COR-L47 (cell line): ENCODE results near the gene TMEM258.

Source experiments
- DNase-seq: peaks from one replicate; lab custom pipeline; 2025; lab: John Stamatoyannopoulos, UW

TMEM258 gene

DNA sequence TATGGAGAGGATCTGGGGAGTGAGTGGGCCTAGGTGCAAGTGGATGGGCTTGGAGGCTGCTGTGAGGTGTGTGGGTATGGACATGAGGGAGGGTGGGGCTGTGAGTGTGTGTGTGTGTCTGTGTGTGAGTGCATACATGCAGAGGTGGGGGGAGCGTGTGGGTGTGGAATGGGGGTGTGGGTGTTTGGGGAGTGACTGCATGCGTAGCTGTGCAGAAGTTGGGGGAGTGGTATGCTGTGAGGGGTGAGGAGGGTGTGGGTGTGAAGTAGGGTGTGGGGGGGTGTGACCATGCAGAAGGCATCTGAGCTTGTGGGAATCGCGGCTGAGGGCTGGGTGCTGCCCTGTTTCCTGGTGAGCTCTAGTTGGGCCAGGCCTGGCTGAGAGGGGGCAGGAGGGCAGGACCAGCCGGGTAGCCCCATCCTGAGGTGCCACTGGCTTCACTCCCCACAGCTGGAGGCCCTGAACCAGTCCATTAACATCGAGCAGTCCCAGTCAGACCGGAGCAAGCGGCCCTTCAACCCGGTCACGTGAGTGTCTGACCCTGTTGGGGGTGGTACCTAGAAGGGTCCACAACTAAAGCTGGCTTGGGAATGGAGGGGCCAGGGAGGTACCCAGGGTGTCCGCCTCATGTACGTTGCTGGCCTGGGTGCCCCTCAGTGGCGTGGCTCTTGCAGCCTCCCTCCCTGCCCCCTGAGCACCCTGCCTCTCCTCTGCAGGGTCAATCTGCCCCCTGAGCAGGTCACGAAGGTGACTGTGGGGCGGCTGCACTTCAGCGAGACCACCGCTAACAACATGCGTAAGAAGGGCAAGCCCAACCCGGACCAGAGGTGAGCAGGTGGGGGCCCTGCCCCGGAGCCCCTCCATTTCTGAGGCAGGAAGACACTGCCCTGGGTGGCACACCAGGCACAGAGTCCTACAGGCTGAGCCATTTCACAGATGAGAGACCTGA, 16.5 kb downstream of the TMEM258 start:
- no peak for DNase-seq

- DNase-seq = no peak
These were observed 17.3 kb downstream of the TMEM258 start for GRCh38 chr11:61775106-61775505.

DNA sequence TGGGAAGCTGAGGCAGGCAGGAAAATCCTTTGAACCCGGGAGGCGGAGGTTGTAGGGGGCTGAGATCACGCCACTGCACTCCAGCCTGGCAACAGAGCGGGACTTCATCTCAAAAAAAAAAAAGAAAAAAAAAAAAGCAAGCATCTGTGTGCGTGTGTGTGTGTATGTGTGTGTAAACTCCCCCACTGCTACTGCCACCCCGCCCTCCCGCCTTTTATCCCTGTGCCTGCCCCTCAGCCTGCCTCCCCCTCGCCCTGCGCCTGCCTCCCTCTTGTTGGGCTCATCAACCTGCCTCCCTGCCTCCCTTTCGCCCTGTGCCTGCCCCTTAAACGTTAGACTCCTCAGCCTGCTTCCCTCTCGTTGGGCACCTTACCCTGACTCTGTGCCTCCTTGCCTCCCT, 18.0 kb downstream of the TMEM258 start:
- DNase-seq = no peak

DNA sequence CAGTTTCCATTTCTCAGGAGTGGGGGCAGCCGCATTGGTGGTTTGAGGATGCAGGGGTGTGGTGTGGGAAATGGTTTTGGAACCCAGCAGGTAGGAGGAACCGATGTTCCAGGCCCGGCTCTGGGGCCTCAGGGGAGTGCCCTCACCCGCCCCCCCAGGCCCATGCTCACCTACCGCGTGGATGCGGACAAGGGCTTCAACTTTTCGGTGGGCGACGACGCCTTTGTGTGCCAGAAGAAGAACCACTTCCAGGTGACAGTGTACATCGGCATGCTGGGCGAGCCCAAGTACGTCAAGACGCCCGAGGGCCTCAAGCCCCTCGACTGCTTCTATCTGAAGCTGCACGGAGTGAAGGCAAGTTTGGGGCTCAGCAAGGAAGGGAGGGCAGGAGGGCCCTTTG, 18.6 kb downstream of the TMEM258 start:
- DNase-seq = no peak

DNA sequence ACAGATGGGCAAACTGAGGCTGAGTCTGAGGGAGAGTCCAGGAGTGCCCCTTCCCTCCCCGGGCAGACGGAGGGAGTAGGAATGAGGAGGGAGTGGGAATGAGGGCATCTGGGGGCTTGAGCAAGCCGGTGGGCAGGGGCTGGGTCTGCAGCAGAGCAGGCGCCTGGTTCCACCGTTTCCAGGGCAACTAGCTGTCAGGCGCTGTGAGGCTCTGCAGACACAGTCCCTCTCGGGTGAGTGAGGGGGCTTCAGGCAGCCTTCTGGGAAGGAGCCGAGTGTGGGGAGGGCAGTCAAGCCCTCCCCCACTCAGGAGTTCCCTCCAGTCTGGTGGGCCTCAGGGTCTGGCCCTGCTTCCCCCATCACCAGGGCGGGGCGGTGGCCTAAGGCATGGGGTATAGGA, 19.0 kb downstream of the TMEM258 start:
- no peak for DNase-seq

DNA sequence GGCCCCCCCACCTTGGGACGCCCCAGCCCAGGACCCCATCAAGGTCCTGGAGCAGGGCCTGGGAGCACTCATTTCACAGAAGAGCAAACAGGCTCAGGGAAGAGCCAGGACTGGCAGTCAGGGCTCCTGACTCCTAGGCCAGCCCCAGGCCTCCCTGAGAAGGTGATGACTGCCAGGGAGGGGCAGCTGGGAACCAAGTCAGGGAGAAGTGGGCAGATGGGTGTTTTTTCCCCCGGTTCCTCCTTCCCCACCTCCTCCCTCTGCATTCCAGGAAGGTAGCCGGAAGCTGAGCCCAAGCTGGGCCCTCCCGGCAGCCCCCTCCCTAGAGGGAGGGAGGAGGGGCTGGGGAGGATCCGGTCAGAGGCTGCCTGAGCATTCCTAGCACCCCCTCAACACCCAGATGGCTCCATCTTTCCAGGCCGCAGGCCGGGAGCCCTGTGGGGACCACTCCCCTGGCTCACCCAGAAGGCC, 20.4 kb downstream of the TMEM258 start:
- DNase-seq = no peak

DNA sequence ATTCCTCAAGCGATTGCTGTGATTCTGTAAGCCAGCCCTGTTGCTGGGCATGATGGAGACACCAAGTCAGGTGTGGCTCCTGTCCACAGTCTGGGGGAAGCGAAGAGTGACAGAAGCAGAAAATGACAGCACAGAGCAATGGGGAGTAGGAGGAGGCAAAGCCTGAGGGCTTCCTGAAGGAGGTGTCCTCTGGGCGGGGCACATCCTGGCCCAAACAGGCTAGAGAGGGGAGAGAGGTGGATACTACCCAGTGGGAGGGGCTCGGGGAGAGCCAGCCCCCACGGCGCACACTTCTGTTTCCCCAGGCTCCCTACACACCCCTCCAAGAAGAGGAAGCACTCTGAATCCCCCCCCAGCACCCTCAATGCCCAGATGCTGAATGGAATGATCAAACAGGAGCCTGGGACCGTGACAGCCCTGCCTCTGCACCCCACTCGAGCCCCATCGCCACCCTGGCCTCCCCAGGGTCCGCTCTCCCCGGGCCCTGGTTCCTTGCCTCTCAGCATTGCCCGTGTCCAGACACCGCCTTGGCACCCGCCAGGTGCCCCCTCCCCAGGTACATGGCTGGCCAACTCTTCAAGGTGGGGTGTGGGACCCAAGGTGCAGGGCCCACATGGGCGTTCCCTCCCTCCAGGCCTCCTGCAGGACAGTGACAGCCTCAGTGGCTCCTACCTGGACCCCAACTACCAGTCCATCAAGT, 21.1 kb downstream of the TMEM258 start:
- no peak for DNase-seq

GRCh38 chr11:61769946-61770683, 22.3 kb downstream of the TMEM258 start:
- DNase-seq = no peak

- DNase-seq = no peak
These were observed 23.1 kb downstream of the TMEM258 start for GRCh38 chr11:61769169-61769920.

- DNase-seq = no peak
These were observed 23.9 kb downstream of the TMEM258 start for GRCh38 chr11:61768376-61769076.

- no peak for DNase-seq
These were observed 26.0 kb downstream of the TMEM258 start for GRCh38 chr11:61766353-61766841.

DNA sequence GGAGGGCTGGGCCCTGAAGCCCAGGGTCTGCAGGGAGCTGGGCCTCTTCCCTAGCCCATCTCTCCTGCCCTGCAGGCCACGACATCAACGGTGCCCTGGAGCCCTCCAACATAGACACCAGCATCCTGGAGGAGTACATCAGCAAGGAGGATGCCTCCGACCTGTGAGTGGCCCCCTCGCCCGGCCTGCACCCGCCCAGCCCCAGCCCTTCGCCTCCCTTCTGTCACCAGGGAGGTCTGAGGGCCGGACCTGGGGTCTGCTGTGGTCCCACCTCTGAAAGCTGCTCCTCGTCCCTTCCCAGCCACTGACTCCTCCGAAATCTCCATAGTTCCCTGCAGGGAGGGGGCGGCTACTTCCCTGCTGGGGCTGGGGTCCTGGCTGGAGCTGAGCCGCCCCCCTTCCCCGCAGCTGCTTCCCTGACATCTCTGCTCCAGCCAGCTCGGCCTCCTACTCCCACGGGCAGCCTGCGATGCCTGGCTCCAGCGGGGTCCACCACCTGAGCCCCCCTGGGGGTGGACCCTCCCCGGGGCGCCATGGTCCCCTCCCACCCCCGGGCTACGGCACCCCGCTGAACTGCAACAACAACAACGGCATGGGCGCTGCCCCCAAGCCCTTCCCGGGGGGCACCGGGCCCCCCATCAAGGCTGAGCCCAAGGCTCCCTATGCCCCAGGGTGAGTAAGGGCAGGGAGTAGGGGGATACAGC, 26.7 kb downstream of the TMEM258 start:
- no peak for DNase-seq

DNA sequence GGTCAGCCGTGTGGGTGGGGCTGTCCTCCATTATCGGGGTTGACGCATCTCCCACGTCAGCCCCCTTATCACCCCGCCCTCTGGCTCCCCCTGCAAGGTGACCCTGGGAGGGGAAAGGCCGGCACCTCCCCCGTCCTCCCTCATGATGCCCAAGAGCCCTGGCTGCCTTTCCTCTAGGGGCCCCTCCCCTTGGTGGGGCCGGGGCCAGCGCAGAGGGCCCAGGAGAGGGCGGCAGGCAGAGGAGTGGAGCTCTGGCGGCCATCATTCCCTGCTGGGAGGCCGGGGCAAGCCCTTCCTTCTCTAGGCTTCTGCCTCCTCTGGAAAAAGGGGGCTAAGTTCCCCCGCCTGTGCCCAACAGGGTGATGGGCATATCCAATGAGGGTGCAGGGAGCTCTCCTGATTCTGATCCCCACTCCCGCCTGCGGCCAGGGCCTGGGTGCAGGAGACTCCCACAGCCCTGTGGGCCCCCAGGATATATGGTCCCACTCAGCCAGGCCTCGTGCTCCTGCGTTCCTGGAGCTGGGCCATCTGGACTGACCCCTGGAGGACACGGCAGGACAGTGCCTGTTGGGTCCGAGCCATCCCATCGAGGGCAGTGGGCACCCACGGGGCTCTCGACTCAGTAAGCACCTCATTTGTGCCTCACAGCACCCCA, 27.7 kb downstream of the TMEM258 start:
- DNase-seq = no peak

DNA sequence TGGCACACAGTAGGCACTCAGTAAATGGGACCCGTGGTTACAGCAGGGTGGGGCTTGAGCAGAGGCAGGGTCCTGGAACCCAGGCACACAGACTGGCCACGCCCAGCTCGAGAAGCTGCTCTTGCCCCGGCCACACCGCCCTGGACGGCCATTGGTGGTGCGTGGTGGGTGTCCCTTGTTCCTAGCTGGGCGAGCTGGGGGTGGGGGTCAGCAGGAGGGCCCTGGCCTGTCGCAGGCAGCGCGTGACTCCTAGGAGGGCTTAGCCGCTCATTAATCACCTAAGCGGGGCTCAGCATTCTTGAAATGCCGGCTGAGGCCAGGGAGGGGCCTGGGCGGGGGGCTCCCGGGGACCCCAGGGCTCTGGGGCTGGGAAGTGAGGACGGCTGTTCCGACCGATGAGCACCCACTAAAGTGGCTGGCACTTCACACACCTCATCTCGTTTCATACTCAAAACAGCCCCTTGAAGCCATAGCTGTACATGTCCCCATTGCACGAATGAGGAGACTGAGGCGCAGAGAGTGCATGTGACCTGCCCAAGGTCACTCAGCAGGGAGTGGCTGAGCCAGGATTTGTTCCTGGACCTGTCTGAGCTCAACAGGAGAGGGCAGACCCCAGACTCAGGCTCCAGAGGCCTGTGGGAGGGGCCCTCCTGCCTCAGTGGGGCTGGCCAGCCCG, 28.3 kb downstream of the TMEM258 start:
- DNase-seq = no peak

DNA sequence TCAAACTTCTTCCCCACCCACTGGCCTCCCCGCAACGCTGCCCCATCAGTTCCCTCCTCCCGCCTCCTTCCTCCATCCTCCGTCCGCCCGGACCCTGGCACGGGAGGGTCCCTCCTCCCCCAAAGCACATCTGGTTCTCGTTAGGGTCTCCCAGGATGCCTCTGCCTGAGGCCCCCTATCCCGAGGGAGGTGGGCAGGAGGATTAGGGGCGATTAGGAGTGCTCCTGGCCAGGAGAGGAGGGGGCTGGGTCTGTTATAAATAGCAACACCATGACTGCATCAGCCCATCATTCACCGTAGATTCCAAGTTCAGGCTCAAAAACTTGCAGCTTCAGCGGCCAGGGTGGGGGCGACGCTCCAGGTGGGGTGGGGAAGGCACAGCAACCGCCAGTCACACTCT, 29.6 kb downstream of the TMEM258 start:
- no peak for DNase-seq

- DNase-seq = no peak
These were observed 30.2 kb downstream of the TMEM258 start for GRCh38 chr11:61762223-61762615.

GRCh38 chr11:61761440-61762222, 30.8 kb downstream of the TMEM258 start:
- DNase-seq = no peak

DNA sequence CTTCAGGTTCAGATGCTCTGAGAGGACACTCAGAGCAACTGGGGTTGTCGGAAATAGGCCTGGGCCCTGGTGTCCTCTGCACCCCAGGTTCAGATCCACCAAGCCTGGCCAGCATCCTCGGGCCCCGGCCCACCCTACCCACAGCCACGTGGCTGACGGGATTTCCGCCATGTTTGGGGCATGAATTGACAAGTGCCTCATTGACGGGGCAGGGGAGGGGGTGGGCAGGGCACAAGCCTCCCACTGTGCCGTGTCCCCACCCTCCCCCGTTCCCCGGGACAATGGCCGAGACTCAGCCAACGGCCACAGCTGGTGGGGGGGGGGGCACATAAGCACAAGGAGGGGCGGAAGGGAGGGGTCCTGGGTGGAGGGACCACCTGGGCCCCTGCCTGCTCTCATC, 31.5 kb downstream of the TMEM258 start:
- DNase-seq = no peak
